GM18858 (cell line): ENCODE results near the gene ANKS1B.

Source experiments
- ATAC-seq: cut with Tn5 transposase; IDR thresholded peaks from one replicate; pipeline ENCODE4 v1.9.1; 2021; ENCODE audit not compliant: unreplicated experiment

ANKS1B gene

DNA sequence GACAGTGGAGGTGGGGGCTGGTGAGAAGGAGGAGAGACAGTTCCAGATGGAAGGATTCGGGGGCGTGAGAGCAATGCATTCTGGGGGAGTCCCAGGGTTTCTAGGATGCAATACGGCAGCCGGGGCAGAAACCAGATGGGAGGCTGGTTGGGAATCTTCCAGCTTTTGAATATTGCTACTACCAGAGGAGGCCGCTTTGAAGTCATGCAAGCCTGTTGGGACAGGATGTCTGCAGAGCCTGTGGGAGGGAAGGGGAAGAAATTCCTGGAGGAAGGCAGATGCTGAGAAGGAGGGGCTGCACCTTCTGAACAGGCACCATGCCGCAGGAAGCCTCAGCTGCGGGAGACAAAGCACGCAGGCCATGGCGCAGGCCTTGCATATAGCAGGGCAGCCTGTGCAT is 1234.2 kb downstream of the ANKS1B start:
- ATAC-seq, result no peak

DNA sequence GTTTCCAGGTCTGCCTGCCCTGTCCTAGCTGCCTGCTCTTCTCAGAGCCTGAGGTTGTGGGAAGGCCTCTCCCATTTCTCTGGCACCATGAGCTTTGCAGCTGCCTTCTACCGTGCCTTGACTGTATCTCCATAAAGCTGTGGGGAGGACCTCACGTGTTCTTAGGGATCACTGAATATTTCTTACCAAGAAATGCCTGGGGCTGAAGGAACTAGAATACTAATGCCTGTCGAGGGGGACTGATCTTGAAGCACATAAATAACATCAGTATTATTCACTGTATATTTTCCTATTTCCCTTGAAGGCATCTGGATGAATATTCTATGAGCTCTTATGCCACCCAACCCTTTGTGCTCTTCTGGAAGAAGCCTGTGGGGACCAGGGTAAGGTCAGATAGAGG is 1236.3 kb downstream of the ANKS1B start:
- ATAC-seq, result no peak

DNA sequence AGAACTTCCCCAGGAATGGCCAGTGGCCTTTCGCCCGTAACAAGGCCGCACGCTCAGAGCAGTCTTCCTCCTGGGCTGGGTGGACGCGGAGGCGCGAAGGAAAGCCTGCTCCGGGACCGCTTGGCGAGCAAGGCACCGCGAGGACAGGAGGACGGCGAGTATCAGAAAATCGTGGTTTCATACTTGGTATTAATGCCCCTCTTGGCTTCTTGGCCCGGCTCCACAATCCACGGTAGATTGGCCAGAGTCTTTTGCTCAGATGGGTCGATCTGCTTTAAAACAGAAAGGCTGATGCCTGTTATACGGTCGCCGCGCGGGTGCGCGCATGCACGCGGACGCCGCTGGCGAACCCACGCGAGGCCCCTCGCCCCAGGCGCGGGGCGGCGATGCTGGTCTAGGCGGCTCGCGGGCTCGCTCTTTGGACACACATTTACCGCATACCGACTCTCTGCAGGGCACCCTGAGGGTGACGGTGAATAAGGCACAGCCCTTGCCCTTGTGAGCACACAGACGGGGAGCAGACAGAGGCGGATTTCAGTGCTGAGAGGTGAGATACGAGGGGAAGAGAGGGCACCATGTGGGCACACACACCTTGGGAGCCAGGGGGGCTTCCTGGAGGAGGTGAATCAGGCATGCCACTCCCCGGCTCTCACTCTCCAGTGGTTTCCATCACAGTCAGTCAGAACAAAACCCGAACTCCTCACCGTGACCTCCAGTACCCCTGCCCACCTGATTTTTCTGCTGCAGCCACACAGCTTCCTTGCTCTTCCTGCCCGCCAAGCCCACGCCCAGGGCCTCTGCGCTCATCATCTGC is 1239.0 kb downstream of the ANKS1B start:
- ATAC-seq, result no peak

DNA sequence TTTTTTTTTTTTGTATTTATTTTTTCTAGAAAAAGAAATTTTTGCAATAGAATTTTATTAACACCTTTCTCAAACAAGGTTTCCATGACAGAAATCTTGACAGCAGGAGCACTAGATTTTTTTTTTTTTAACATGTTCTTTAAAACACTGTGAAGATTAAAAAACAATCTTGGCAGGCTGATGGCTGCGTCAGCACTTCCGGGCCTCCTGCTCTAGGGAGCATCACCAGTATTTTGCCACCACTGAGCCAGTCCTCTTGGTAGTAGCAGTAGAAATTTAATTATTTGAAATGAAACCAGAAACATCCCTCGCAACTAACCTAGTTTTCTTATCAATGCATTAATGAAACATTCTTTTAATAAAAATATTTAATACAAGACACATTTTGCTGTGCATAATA is 1240.1 kb downstream of the ANKS1B start:
- no peak for ATAC-seq

DNA sequence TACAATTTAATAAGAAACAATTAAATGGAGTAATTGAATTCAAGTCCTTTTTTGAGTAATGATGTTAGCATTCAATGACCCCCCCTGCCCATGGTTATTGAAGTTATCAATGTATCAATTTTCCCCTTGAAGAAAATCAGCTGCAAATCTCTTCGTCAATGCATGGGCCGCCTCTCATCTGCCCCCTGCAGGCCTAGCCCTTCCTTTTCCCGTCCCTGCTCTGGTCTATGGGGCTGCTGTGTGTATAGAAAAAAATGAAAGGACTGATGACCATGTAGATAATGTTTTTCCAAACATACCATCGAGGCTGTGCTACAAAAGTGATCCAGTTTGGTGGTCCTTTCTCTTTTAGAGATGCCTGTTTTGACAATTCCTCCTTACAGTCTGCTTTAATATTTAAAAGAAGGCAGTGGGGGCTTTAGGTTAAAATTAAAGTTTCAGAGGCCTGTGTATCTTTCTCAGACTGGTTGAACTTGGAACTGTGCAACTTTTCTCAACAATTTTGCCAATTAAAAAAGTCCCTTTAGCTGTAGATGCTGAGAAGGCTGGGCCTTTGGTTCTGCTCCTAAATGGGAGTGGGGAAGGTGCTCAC is 1241.3 kb downstream of the ANKS1B start:
- peak; percentile 43 for ATAC-seq

DNA sequence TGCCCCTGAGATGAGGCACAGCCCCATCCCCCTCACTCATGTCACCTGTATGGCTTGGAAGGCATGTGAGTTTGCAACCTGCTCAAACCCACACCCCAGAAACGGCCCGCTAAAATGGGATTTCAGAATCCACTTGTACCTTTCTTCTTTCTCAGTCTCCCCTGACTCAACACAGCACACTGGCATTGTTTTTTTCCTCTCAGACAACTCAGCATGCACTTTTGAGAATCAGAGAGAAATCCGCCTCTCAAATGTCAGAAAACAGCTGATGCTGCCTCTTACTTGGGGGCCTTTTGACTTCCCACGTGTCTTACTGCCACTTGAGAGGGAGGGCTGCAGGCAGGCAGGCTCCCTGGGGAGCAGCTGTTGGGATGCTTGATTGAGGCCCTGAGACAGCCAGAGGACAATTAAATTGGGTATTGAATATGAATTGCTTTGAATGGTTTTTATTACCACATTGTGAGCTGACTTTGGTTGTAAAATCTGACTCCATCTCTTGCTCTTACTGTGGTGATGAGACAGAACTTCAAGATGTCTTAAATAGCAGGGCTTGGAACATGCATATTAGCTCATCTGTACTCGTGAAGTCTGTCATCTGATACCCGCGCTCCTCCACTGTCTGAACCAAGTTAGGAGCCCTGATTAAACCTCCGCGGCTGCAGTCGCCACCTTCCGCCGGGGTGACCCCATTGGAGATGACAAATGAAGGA is 1243.0 kb downstream of the ANKS1B start:
- ATAC-seq, result no peak

DNA sequence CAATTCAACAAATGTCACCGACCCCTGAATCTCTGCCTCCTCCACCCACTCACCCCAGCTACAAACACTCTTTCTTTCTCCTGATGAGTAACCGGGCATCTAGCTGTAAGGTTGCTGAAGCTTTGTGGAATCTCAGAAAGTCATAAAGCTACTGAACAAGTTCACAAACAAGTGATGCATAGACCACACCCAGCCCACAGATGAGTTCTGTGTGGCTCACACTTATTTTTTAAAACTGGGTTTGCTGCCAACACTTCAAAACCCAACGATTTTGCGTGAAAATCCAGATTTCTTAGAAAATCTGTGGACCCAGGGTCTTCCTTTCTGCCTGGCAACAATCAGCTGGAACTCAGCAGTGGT is 1243.6 kb downstream of the ANKS1B start:
- no peak for ATAC-seq

DNA sequence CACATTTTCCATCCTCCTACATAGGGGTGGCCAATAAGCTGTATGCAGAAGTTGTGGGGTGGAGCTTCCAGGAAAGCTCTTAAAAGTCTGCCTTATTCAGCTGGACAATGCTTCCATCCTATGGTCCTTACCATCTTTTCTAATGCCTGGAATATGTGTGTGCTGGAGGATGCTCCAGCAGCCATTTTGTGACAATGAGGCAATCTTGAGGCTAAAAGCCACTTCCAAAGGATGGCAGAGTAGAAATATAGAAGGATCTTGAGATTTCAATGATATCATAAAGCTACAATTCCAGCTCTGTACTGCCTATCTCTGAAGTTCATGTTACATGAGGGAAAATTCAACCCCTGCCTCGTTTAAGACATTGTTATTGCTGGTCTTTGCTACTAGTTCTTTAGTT is 1244.0 kb downstream of the ANKS1B start:
- no peak for ATAC-seq

DNA sequence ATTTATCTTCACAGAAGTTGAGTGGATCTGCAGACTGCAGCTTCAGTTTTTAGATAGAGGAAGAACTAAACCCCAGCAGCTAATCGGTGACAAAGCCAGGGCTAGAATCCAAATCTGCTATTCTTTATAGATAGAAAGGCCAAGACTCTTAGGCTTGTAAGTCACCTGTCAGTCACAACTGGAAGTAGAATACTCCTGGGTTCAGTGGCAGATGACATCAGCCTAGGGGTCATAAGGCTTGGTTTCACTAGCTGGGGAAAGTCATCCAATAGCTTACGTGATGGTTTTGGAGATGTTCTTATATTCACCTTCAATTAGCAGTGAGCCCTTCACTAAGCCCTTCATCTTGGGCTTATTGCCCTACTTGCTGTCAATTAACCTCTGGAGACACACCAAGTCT is 1246.2 kb downstream of the ANKS1B start:
- no peak for ATAC-seq

DNA sequence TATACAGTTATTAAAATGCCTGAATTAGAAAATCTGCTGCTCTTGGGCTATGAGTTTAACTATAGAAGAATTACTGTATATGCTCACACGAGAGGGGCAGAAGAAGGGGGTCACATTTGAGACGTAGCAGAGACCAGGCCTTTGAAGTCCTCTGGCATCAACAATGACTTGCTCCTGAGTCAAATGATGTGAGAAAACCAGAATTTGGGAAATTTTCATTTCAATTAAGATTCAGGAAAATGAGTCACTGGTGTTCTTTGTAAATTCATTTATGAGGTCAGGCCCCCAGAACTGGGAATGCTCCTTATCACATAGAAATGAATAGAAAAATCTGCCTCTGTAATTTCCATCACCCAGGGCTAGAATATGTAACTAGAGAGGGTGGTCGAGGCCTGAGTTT is 1246.7 kb downstream of the ANKS1B start:
- ATAC-seq, result no peak

DNA sequence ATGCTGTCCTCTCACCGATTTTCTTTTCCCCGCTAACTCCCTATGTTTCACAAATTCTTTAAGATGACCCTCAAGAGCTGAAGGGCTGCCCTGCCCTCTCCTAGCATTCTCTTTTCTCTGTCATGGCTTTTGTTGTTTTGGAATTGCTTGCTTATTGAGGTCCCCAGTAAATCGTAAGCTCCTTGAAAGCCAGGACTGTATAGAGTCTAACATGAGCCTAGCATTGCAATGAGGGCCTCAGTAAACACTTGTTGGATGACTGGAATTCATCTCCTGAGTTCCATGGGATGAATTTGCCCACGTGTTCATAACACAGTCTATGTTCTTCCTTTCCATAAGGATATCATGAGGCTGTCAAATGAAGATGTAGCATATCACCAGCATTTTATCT is 1247.4 kb downstream of the ANKS1B start:
- no peak for ATAC-seq

DNA sequence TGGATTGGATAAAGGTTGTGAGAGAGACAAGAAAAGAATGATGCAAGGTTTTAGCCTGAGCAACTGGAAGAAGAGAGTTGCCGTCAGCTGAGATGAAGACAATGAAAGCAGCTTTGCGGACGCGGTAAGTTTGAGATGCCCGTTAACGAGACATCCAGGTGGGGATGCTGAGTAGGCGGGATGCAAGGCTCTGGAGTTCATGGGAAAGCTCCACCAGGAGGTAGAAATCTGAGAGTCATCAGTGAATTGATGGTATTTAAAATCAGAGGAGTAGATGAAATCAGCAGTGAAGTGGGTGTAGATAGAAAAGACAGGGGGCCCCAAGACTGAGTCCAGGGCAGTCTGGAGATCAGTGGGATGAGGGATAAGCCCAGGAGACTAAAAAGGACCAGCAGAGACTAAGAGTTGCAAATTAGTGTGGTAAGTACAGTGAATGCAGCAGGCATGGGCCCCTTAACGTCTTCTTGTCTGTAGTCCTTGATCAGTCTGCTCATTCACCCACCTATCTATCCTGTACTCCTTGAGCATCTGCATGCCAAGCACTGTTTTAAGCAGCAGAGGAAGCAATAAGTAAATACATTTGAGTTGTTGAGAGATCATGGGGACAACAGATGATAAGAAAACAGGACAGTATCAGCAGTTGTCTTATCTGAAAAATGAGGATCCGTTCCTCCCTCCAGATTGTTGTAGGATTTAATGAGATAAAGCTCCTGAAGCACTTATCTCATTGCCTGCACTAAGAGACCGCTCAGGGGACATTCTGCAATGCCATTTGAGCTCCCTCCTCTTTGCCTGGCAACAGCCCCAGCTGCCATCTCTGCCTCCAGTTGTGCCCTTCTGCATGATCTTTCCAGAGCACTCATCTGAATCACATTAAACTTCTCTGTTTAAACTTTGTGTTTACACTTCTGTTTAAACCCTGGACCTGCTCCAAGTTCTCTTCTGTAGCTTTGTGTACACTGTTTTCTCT is 1248.1 kb downstream of the ANKS1B start:
- no peak for ATAC-seq

DNA sequence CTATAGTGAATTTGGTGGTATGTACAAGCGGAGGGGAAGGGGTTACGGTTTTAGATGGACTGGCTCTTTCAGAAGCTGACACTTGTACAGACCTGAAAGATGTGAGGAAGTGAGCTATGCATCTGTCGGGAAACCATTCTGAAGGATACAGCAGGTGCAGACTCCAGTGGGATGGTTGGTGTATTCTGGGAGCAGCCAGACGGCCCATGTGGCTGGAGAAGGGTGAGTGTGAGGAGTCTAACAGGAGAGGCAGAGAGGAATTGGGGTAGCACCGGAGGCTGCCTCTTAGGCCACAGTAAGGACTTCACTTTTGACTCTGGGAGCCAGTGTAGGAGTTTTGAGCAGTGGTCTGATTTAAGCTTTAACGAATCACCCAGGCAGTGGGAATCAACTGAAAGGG is 1248.9 kb downstream of the ANKS1B start:
- ATAC-seq, result no peak

DNA sequence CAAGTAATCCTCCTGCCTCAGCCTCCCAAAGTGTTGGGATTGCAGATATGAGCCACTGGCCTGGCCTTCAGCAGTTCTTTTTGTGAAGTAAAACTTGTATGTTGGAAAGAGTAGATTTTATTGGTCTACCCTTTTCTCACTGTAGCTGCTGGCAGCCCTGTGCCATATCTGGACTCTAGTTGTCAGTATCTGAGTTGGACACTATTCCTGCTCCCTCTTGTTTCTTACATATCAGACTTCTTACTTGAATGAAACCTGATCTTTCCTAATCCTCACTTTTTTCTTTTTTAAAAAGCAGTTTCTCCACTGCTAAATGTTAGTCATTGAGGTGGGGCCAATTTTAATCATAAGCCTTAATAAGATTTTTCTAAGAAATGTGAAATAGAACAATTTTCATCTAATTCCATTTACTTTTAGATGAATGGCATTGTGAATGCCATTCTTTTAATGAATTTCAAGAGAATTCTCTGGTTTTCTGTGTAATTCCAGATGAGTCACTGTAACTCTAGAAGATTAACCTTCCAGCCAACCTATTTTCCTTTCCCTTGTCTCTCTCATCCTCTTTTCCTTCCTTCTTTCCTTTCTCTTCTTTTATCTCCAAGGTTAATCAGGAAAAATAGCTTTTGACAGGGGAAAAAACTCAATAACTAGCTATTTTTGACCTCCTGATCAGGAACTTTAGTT is 1250.9 kb downstream of the ANKS1B start:
- ATAC-seq, result no peak

DNA sequence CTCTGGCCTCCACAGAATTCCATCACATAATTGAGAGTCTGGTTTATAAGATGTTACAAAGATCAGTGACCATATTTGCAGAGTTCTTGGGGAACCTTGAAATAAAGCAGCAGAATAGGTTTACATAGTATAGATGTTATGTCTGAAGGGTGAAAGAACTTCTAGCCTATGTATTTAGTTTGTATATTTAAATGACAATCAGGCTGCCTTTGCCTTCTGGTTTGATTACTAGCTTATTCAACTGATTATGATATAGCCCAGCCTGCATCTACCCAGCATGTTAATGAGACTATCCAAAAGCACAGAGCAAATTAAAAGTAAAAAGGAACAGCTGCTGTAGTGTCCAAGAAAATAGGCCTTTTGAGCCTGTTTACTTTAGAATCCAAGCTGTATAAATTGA is 1254.3 kb downstream of the ANKS1B start:
- ATAC-seq, result no peak

DNA sequence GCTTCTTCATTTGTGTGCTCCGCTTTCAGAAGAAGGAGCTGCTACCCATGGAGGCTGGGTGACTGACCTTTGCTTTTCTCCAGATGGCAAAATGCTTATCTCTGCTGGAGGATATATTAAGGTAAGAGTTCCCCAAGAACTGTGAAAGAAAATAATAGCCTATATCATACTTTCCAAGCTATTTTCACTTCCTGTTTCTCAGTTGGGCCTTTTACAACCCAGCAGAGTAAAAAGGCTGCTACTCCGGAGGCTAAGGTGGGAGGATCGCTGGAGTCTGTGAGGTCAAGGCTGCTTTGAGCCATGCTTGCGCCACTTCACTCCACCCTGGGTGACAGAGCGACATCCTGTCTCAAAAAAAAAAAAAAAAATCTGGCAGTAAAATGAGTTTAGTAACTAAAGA is 1257.5 kb downstream of the ANKS1B start:
- no peak for ATAC-seq

DNA sequence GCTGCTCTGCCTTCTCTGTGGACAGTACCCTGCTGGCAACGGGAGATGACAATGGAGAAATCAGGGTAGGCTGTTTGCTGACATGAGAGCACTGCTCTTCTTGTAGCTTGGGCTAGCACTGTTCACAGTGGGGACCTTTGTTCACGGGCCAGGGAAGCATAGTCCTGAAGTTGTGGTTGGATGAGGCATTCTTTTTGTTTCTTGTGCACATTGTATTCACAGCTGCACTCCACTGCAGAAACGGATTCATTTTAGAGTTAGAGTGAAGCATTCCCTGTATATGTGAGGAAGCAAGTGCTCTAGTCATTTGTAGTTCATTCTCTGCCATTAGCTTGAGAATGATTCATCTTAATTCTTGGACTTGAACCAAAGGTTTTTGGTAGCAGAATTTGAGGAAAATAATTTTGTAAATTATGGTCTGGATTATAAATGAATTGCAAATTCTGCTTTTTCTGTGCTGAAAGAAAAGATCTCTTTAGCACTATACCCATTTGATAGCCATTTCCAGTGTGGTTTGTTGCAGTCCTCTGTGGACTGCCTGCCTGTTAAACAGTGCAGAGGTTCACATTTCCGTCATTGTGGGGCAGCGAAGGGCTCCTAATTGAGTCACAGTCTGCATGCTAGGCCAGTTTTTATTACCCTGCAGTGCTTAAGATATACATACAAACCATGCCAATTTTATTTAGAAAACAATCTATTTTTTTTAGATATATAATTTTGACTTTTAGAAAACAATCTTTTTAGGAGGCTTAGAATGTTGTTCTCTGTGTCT is 1259.1 kb downstream of the ANKS1B start:
- no peak for ATAC-seq

DNA sequence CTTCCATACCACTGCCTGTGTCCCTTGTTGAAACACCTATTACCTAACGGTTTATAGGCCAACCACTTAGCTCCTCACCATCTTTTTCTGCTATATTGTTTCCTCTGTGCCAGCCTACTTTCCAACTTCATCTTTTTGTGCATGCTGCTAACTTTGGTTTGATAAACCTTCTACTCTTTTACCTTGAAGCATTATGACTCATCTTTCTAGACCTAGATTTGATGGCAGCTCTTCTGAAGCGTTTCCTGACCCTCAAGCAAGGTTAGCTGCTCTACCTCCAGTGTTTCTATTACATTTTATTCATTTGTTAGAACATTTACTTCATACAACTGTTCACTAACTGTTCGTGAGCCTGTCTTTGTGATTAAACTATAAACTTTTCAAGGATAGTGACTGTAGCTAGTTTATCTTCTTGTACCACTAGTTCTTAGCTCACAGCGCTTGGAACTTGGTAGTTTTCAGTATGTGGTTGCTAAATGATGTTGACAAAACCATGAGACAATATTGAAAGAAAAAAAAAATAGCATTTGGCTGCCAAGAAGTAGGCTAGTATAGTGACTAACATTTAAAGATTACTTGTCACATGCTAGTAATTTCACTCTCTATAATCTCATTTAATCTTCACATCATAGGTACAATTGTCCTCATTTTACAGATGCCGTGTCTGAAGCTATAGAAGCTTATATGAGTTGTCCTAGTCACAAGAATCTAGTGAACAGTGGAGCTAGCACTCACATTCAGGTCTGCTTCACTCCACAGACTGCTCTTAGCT is 1260.2 kb downstream of the ANKS1B start:
- no peak for ATAC-seq

DNA sequence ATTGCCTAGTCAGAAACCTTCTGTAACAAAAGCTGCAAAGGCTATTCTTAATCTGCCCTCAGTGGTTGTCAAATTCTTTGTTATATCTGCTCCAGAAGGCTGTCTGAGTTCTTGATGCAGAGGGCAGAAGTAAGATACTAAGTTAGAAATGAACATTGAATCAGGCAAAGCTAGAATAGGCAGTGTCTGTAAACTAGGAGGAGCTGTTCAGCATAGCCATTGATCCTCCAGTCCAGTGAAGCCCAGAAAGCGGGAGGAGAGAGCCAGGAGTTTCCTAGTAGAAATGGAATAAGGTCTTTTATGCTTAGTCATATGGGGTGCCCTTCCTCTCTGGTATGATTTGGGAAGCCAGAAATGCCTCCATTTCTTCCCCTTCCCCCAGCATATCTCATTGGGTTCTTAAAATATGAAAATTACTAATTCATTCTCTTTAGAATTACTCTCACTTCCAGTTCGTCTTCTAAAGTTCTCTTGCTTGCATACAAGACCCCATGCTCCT is 1263.5 kb downstream of the ANKS1B start:
- no peak for ATAC-seq
